ENCODE data around the gene DNAJC13. TPM values are rescaled to one million over a fixed set of nuclear protein-coding genes. Genes with fewer than 3 reads are reported as not detected.

DNAJC13 gene
- total RNA-seq, 1 experiment from 2014 or later: 28.8 TPM

- H2AFZ ChIP-seq (ENCODE audit: low read depth, low read length, poor library complexity, severe bottlenecking): no peak overlapping the region
- TF ChIP-seq ZNF274 (IDR thresholded peaks at IDR 0.05; ENCODE audit: low read depth, low read length): no peak
- POLR2A ChIA-PET: no interaction called here
- no peak overlapping the region for H3K27ac ChIP-seq (ENCODE audit: low read depth, low read length)
- DNase-seq (ENCODE audit: low read depth, low spot score): no peak
- H3K4me3 ChIP-seq (replicated peaks in 1 of 2; ENCODE audit: low read depth in 1 of 2, low read length in 2 of 2): no peak overlapping the region
- RAD21 ChIA-PET (ENCODE audit: low non-redundant PET in 1 of 2, low total read pairs in 2 of 2, uncharacterized antibody in 2 of 2, unreplicated experiment in 2 of 2): no interaction called here
- H3K4me1 ChIP-seq (ENCODE audit: control insufficient read depth in 1 of 2, insufficient read depth in 2 of 2, low read length in 2 of 2): no peaks in the 10 kb centered on the region
- no TSS peak for BruUV-seq (replicated peaks)
- CTCF ChIA-PET: no interaction called here
- H3K36me3 ChIP-seq (ENCODE audit: control insufficient read depth in 1 of 2, insufficient read depth in 2 of 2, low read length in 2 of 2): no peaks in the 10 kb centered on the region
- ATAC-seq: no peak
- no peaks in the 10 kb centered on the region for H3K9me2 ChIP-seq (ENCODE audit: insufficient read depth)
- peaks cover 16% of the 10 kb centered on the region; the same call in 1 of the 2 replicates for H3K27me3 ChIP-seq (ENCODE audit: insufficient read depth, low read length)
- H3K9ac ChIP-seq (ENCODE audit: low read length): no peak overlapping the region
- no peaks in the 10 kb centered on the region for H3K9me3 ChIP-seq (ENCODE audit: control insufficient read depth in 1 of 2, insufficient read depth in 1 of 2, low read depth in 1 of 2, low read length in 2 of 2)
- H4K20me1 ChIP-seq (ENCODE audit: insufficient read depth): no peaks in the 10 kb centered on the region
- H3K4me2 ChIP-seq (ENCODE audit: low read length): no peak overlapping the region
- no peaks in the 10 kb centered on the region for H3K79me2 ChIP-seq (ENCODE audit: insufficient read depth, low read length)
- intact Hi-C loops (cut with micrococcal nuclease): no loop called here
Observed at GRCh38 chr3:132406587-132406986, 10.7 kb upstream of the DNAJC13 start.

GRCh38 chr3:132407025-132407424 is 10.3 kb upstream of the DNAJC13 start:
- ATAC-seq: no peak

More at GRCh38 chr3:132407025-132407424, 10.3 kb upstream of the DNAJC13 start:
- Histone ChIP-seq H3K27me3 (ENCODE audit: insufficient read depth, low read length) (peaks cover 16% of the 10 kb centered on the region; the same call in 1 of the 2 replicates), H4K20me1 (ENCODE audit: insufficient read depth) (no peaks in the 10 kb centered on the region), H3K4me2 (ENCODE audit: low read length) (no peak overlapping the region), H3K79me2 (ENCODE audit: insufficient read depth, low read length) (no peaks in the 10 kb centered on the region), H3K36me3 (ENCODE audit: control insufficient read depth in 1 of 2, insufficient read depth in 2 of 2, low read length in 2 of 2) (no peaks in the 10 kb centered on the region), H2AFZ (ENCODE audit: low read depth, low read length, poor library complexity, severe bottlenecking) (no peak overlapping the region), H3K4me3 (replicated peaks in 1 of 2; ENCODE audit: low read depth in 1 of 2, low read length in 2 of 2) (no peak overlapping the region), H3K9ac (ENCODE audit: low read length) (no peak overlapping the region), H3K9me3 (ENCODE audit: control insufficient read depth in 1 of 2, insufficient read depth in 1 of 2, low read depth in 1 of 2, low read length in 2 of 2) (no peaks in the 10 kb centered on the region), H3K9me2 (ENCODE audit: insufficient read depth) (no peaks in the 10 kb centered on the region), H3K4me1 (ENCODE audit: control insufficient read depth in 1 of 2, insufficient read depth in 2 of 2, low read length in 2 of 2) (no peaks in the 10 kb centered on the region), H3K27ac (ENCODE audit: low read depth, low read length) (no peak overlapping the region)
- ChIA-PET CTCF (no interaction called here), POLR2A (no interaction called here), RAD21 (ENCODE audit: low non-redundant PET in 1 of 2, low total read pairs in 2 of 2, uncharacterized antibody in 2 of 2, unreplicated experiment in 2 of 2) (no interaction called here)
- intact Hi-C loops (cut with micrococcal nuclease): no loop called here
- DNase-seq (ENCODE audit: low read depth, low spot score): no peak
- BruUV-seq (replicated peaks): no TSS peak
- TF ChIP-seq MAX (IDR thresholded peaks at IDR 0.05) (no peak), SRF (IDR thresholded peaks at IDR 0.05; ENCODE audit: low read depth) (no peak), REST (IDR thresholded peaks at IDR 0.05; ENCODE audit: low read depth) (no peak), ZNF274 (IDR thresholded peaks at IDR 0.05; ENCODE audit: low read depth, low read length) (no peak)
